ENCODE data around the gene CRYZL1. TPM values are rescaled to one million over a fixed set of nuclear protein-coding genes. Genes with fewer than 3 reads are reported as not detected.

The CRYZL1 gene
- total and polyA plus RNA-seq, 2 of the 8 experiments (the other 6 are each of a cell fraction or from before 2014, with no cell fraction given), result 15.6 to 15.8 TPM

- TF ChIP-seq PHF8 (conservative IDR thresholded peaks at IDR 0.05; ENCODE audit: low read depth, low read length) (no peak), CHD2 (IDR thresholded peaks at IDR 0.05; ENCODE audit: low read length) (no peak), CEBPB (IDR thresholded peaks at IDR 0.05; ENCODE audit: low read depth, low read length) (no peak), BRCA1 (IDR thresholded peaks at IDR 0.05; ENCODE audit: low read depth, low read length) (no peak)
These were observed 32.7 kb upstream of the CRYZL1 start (continued) for GRCh38 chr21:33674226-33674625.

All from H1 (cell line).